Measurements from ENCODE around the gene RPTOR.

RPTOR gene

DNA sequence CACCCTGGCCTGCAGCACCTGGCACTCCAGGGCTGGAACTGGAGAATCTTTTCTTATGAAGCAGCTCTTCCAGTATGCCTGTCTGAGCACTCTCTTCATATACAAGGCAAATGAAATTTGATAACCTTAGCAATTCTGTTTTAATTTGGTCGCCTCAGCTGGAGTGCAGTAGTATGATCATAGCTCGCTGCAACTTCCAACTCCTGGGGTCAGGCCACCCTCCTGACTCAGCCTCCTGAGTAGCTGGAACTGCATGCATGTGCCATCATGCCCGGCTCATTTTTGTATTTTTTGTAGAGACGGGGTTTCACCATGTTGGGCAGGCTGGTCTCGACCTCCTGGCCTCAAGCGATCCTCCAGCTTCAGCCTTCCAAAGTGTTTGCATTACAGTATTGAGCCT is 306.2 kb downstream of the RPTOR start:
- peaks cover 7% of the 10 kb centered on the region for H3K4me1 ChIP-seq (ENCODE audit: control insufficient read depth, insufficient read depth, low read length)
- no peaks in the 10 kb centered on the region for H3K9me3 ChIP-seq (ENCODE audit: control insufficient read depth, low read length)
- peaks cover 4% of the 10 kb centered on the region for H3K36me3 ChIP-seq (ENCODE audit: control insufficient read depth, insufficient read depth, low read length)

DNA sequence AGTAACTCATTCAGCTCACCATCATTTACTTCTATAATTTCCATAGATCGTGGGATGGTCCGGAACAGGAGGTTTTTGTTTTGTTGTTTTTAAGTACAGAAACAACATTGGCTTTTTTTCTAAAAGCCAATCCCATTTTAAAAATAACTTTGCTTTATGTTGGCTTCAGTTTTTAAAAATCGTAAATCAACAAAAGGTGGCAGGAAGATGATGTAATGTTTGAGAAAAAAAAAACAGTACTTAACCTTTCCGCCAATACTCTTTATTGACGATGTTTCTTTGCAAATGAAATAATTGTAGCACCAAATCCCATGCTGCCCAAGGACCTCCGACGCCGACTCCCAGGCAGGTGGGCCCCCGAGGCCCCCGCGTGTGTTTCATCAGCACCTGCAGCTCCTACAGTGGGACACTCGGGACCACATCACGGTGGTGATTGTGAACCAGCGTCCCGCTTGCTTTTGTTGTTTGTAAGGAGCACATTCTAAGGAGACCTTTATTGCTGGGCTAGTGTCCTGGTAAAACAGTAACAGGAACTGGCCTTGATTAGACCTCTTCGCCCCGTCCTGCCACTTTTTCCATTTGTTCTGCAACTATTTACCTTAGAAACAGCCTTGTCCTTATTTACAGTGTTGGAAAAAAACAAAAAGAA is 306.8 kb downstream of the RPTOR start:
- H3K4me1 ChIP-seq (ENCODE audit: control insufficient read depth, insufficient read depth, low read length), result peaks cover 7% of the 10 kb centered on the region
- H3K9me3 ChIP-seq (ENCODE audit: control insufficient read depth, low read length), result no peaks in the 10 kb centered on the region
- no peaks in the 10 kb centered on the region for H3K27me3 ChIP-seq (ENCODE audit: control insufficient read depth, insufficient read depth, low read length)
- H3K4me3 ChIP-seq (ENCODE audit: low read length), result no peak overlapping the region
- peaks cover 4% of the 10 kb centered on the region for H3K36me3 ChIP-seq (ENCODE audit: control insufficient read depth, insufficient read depth, low read length)
- H3K9ac ChIP-seq (ENCODE audit: low read length), result no peak overlapping the region

More for the DNA sequence above, 306.2 kb downstream of the RPTOR start:
- Histone ChIP-seq H3K9ac (ENCODE audit: low read length) (no peak overlapping the region), H3K4me3 (ENCODE audit: low read length) (no peak overlapping the region), H3K27me3 (ENCODE audit: control insufficient read depth, insufficient read depth, low read length) (no peaks in the 10 kb centered on the region)

DNA sequence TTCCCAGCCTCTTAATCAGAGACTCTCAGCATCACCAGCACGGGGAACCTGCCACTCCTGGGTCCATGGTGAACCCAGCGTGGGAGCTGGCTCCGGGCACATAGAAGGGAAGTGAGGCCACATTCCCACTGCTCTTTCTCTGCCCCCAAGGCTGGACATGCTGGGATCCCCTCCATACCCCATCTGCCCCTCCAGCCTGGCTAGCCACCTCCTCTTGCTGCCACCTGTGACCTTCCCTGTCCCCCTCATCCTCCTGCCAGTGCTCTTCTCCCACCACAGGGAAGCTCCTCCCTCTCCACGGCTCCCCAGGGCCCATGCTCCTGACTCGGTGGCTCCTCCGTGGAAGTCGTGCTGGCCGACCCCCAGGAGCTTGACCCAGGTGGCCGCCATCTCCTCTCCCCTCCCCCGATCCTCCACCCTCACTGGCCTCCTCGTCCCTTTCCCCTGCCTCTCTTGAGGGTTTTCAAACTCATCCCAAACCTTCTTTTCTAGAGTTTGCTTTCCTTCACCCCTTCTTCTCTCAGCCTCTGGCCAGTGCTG is 307.9 kb downstream of the RPTOR start:
- Histone ChIP-seq H3K4me3 (ENCODE audit: low read length) (no peak overlapping the region), H3K36me3 (ENCODE audit: control insufficient read depth, insufficient read depth, low read length) (no peaks in the 10 kb centered on the region), H3K4me1 (ENCODE audit: control insufficient read depth, insufficient read depth, low read length) (peaks cover under 1% of the 10 kb centered on the region), H3K27me3 (ENCODE audit: control insufficient read depth, insufficient read depth, low read length) (no peaks in the 10 kb centered on the region), H3K9me3 (ENCODE audit: control insufficient read depth, low read length) (no peaks in the 10 kb centered on the region), H3K9ac (ENCODE audit: low read length) (no peak overlapping the region)

DNA sequence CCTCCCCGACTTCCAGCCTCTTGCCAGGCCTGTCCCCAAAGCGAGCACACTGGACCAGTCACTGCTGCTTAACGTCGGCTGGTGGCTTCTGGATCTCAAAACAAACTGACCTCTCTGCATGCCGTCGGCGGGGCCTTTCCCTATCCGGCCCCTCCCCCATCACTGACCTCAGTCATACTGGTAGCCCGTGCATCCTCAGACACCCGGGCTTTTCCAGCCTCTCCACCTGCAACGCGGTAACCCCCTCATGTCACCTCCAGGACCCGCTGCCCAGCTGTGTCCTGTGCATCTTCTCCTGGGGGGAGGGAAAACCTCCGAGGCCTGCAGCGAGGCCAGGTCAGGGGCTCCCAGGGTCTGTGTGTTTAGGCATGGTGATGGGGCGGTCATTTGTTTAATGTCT is 308.4 kb downstream of the RPTOR start:
- Histone ChIP-seq H3K4me3 (ENCODE audit: low read length) (no peak overlapping the region), H3K9ac (ENCODE audit: low read length) (no peak overlapping the region), H3K27me3 (ENCODE audit: control insufficient read depth, insufficient read depth, low read length) (no peaks in the 10 kb centered on the region), H3K36me3 (ENCODE audit: control insufficient read depth, insufficient read depth, low read length) (no peaks in the 10 kb centered on the region), H3K4me1 (ENCODE audit: control insufficient read depth, insufficient read depth, low read length) (no peaks in the 10 kb centered on the region), H3K9me3 (ENCODE audit: control insufficient read depth, low read length) (no peaks in the 10 kb centered on the region)

DNA sequence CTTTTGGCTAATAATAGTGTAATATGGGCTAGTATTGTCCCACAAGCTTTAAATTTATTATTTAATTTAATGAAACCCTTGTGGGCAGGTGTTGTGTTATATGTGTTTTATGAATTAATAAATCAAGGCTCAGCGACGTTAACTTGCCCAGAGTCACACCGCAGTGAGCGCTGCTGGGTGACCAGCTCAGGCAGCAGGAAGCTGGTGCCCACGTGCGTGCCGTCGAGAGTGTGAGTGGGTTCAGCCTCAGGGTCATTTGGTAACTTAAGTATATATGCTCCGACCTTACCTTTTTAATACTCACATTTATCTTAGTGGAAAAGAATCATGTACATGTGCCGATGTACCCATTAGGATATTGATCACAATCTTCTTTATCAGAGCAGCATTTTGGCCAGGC is 309.6 kb downstream of the RPTOR start:
- Histone ChIP-seq H3K36me3 (ENCODE audit: control insufficient read depth, insufficient read depth, low read length) (no peaks in the 10 kb centered on the region), H3K4me1 (ENCODE audit: control insufficient read depth, insufficient read depth, low read length) (peaks cover 5% of the 10 kb centered on the region), H3K27me3 (ENCODE audit: control insufficient read depth, insufficient read depth, low read length) (no peaks in the 10 kb centered on the region), H3K9me3 (ENCODE audit: control insufficient read depth, low read length) (no peaks in the 10 kb centered on the region), H3K9ac (ENCODE audit: low read length) (no peak overlapping the region), H3K4me3 (ENCODE audit: low read length) (no peak overlapping the region)

DNA sequence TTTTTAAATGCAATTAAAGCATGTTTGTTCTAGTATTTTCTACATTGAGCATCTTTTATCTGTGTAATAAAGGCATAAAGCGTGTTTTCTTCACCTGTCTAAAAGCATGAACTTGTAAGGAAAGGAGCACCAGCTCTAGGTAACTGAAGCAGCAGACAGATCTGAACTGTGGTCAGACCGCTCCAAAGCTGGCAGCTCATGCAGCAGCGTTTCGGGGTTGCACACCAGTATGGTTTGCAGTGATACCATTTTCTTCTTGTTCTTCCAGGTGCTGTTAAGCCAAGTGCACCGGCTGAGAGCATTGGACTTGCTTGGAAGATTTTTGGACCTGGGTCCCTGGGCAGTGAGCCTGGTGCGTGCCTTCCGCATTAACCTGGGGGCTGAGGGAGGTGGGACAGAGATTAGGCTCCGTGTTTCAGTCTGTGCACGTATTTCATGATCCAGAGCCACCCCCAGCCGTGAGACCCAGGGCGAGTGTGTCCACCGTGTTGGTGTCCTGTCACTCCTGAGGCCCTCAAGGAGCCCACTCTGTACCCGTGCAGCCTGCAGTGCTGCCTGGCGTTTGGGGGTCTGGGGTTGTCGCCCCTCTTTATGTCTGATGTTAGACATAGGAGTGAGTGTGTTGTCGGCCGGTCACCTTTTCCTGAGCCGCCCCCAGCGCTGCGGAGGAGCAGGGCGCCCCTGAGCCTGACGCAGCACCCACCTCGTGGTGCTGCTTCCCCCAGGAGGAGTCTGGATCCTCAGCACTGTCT is 310.7 kb downstream of the RPTOR start:
- Histone ChIP-seq H3K4me1 (ENCODE audit: control insufficient read depth, insufficient read depth, low read length) (peaks cover 5% of the 10 kb centered on the region), H3K4me3 (ENCODE audit: low read length) (no peak overlapping the region), H3K9ac (ENCODE audit: low read length) (no peak overlapping the region), H3K27me3 (ENCODE audit: control insufficient read depth, insufficient read depth, low read length) (no peaks in the 10 kb centered on the region), H3K36me3 (ENCODE audit: control insufficient read depth, insufficient read depth, low read length) (no peaks in the 10 kb centered on the region), H3K9me3 (ENCODE audit: control insufficient read depth, low read length) (no peaks in the 10 kb centered on the region)

DNA sequence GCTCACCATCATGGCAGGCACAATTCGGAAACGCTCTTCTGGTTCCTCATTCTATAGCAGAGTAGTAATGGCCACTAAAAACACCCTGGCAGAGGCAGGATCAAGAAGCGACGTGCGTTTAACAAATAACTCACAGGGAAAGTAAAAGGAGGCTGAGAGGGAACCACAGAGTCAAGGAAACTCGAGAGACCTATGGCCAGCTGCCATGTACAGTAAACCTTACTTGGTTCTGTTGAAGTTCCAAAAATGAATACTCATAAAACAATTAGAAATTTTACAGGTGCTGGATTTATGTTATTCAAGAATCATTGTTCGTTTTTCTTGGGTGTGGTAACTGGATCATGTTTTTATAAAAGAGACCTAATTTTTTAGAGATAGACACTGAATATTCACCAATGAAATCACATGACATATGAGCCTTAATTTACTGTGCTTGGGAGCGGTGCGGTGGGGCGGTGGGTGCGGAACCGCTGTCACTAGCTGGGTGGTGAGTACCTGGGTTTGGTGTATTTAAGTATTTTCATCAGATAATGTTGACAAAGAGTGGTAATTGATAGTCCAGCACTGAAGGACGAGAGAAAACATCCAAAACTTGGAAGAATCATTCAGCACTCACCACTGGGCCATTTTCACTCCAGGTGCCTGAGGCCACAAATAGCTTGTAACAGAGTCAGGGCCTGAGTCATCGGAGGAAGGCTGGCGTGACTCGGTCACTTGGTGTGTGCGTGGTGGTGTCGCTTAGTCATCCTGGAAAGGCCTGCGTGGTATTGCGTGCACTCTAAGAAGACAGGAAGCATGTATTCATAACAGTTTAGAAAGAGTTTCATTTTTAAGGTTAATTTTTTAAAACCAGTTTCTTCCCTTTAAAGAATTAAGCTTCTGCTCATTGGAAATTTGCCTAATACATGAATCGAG is 311.6 kb downstream of the RPTOR start:
- H3K4me3 ChIP-seq (ENCODE audit: low read length), result no peak overlapping the region
- no peak overlapping the region for H3K9ac ChIP-seq (ENCODE audit: low read length)
- H3K27me3 ChIP-seq (ENCODE audit: control insufficient read depth, insufficient read depth, low read length), result no peaks in the 10 kb centered on the region
- no peaks in the 10 kb centered on the region for H3K36me3 ChIP-seq (ENCODE audit: control insufficient read depth, insufficient read depth, low read length)
- peaks cover 5% of the 10 kb centered on the region for H3K4me1 ChIP-seq (ENCODE audit: control insufficient read depth, insufficient read depth, low read length)
- no peaks in the 10 kb centered on the region for H3K9me3 ChIP-seq (ENCODE audit: control insufficient read depth, low read length)

DNA sequence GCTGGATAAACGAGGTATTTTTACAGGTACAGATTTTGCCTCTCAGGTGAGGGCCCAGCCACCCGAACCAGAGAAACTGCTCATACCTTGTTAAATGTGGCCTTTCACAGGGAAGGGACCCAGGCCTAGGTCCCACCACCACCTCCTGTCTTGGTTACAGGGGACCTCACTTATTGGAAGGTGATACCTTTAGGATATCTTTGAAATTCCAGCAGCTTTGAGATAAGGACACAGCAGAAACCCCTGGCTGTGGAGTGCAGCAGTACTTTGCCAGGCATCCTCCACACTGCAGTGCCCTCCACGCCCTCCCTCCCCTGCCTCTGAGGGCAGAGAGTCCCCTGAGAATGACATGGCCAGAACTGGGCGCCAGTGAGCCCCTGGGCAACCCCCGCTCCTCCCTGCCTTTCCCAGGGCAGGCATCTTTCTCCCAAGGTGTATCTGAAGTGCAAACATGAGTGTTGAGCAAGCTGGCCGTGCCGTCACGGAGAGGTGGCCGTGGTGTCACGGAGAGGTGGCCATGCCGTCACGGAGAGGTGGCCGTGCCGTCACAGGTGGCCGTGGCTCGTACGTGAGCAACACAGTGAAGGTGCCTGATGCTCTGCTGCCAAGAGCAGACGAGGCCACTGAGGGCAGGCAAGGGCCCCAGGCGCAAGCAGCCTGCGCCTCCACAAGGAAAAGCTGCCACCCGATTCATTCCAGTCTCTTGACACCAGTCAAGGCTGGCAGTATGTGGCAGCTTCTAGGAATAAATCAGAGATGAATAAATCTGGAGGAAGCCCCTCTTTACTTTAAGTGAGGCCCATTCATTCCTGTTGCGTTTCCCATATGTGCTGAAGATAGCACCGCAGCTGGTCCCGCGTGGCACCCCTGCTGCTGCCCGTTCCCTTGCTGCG is 312.5 kb downstream of the RPTOR start:
- H3K9me3 ChIP-seq (ENCODE audit: control insufficient read depth, low read length), result no peaks in the 10 kb centered on the region
- H3K36me3 ChIP-seq (ENCODE audit: control insufficient read depth, insufficient read depth, low read length), result no peaks in the 10 kb centered on the region
- H3K27me3 ChIP-seq (ENCODE audit: control insufficient read depth, insufficient read depth, low read length), result no peaks in the 10 kb centered on the region
- H3K4me3 ChIP-seq (ENCODE audit: low read length), result no peak overlapping the region
- no peak overlapping the region for H3K9ac ChIP-seq (ENCODE audit: low read length)
- H3K4me1 ChIP-seq (ENCODE audit: control insufficient read depth, insufficient read depth, low read length), result peaks cover 5% of the 10 kb centered on the region

DNA sequence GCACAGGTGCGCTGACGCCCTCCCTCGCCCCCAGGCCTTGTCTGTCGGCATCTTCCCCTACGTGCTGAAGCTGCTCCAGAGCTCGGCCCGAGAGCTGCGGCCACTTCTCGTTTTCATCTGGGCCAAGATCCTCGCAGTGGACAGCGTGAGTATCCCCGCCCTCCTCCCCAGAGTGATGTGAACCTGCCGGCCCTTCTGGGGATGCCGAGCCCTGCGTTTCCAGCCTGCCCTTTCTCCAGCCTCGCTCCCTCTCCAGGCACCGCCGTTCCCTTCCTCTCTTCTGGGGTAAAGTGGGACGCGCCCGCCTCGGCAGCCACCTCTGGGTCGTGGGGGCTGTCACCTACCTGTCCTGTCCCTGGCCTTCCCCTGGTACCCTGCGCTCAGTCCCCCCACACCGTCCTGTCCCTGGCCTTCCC is 313.1 kb downstream of the RPTOR start:
- H3K27me3 ChIP-seq (ENCODE audit: control insufficient read depth, insufficient read depth, low read length), result no peaks in the 10 kb centered on the region
- no peak overlapping the region for H3K9ac ChIP-seq (ENCODE audit: low read length)
- H3K4me1 ChIP-seq (ENCODE audit: control insufficient read depth, insufficient read depth, low read length), result peaks cover 5% of the 10 kb centered on the region
- H3K36me3 ChIP-seq (ENCODE audit: control insufficient read depth, insufficient read depth, low read length), result no peaks in the 10 kb centered on the region
- H3K9me3 ChIP-seq (ENCODE audit: control insufficient read depth, low read length), result no peaks in the 10 kb centered on the region
- H3K4me3 ChIP-seq (ENCODE audit: low read length), result no peak overlapping the region

DNA sequence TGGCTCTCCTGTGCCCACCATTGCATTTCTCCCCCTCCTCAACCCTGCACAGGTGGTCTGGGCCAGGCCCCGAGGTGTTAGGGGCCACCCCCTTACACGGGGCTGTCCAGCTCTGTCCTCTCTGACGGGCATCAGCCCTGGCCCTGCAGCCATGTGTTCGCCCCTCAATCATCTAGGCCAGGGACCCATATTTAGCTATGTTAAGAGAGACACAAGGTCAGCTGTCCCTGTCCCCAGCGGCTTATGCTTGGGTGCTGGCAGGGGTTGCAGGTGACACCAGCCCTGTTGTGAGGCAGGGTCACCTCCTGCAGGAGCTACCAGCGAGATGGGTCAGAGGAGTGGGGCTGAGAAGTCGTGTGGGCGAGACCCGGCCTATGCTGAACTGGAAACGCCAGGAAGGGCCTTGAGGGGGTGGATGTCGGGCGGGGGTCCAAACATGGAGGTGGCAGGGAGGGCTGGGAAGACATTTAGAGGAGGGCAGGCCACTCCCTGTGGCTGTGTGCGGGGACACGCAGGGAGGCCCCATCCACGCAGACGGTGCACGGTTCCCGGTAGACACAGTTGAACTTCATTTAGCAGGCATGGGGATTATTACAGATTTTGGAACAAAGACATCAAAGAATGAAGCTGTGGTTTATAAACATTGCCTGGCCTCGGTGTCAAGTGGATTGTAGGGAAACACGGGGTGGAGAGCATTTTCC is 313.8 kb downstream of the RPTOR start:
- Histone ChIP-seq H3K9ac (ENCODE audit: low read length) (no peak overlapping the region), H3K4me1 (ENCODE audit: control insufficient read depth, insufficient read depth, low read length) (peaks cover 5% of the 10 kb centered on the region), H3K27me3 (ENCODE audit: control insufficient read depth, insufficient read depth, low read length) (no peaks in the 10 kb centered on the region), H3K4me3 (ENCODE audit: low read length) (no peak overlapping the region), H3K36me3 (ENCODE audit: control insufficient read depth, insufficient read depth, low read length) (no peaks in the 10 kb centered on the region), H3K9me3 (ENCODE audit: control insufficient read depth, low read length) (no peaks in the 10 kb centered on the region)
